SIG-M5 (cell line): ENCODE measurements around the gene CRTAP.
"Not testable (repeated sequence)": the region's sequence is repeated elsewhere in the genome, so short reads cannot be mapped to it uniquely, and the experiment has no call there.

Experiments
- DNase-seq: peaks from one replicate; lab custom pipeline; 2025; lab: John Stamatoyannopoulos, UW

The CRTAP gene

GRCh38 chr3:33139996-33140395, 26.2 kb downstream of the CRTAP start:
- no peak for DNase-seq

GRCh38 chr3:33141006-33141405, 27.2 kb downstream of the CRTAP start:
- DNase-seq = no peak

- no peak for DNase-seq
Observed at GRCh38 chr3:33144433-33144832, 30.6 kb downstream of the CRTAP start.

- no peak for DNase-seq
Observed at GRCh38 chr3:33145221-33145900, 31.5 kb downstream of the CRTAP start.

GRCh38 chr3:33145901-33146580, 32.2 kb downstream of the CRTAP start:
- DNase-seq = no peak

- DNase-seq = no peak
Observed at GRCh38 chr3:33146791-33147445, 33.1 kb downstream of the CRTAP start.

GRCh38 chr3:33149342-33149741, 35.5 kb downstream of the CRTAP start:
- no peak for DNase-seq

- DNase-seq = no peak
Observed at GRCh38 chr3:33152363-33153360, 38.8 kb downstream of the CRTAP start.

- no peak for DNase-seq
Observed at GRCh38 chr3:33153782-33154181, 40.0 kb downstream of the CRTAP start.

- no peak for DNase-seq
Observed at GRCh38 chr3:33155301-33155700, 41.5 kb downstream of the CRTAP start.

GRCh38 chr3:33159234-33159633, 45.4 kb downstream of the CRTAP start:
- DNase-seq = no peak

- DNase-seq = no peak
Observed at GRCh38 chr3:33159981-33160380, 46.2 kb downstream of the CRTAP start.

GRCh38 chr3:33162621-33163020, 48.8 kb downstream of the CRTAP start:
- DNase-seq = not testable (repeated sequence)

- DNase-seq = no peak
Observed at GRCh38 chr3:33165372-33165771, 51.6 kb downstream of the CRTAP start.

GRCh38 chr3:33166095-33166494, 52.3 kb downstream of the CRTAP start:
- DNase-seq = no peak

GRCh38 chr3:33167284-33167683, 53.5 kb downstream of the CRTAP start:
- DNase-seq = no peak

GRCh38 chr3:33167716-33168336, 54.0 kb downstream of the CRTAP start:
- DNase-seq = no peak

GRCh38 chr3:33170531-33170930, 56.7 kb downstream of the CRTAP start:
- DNase-seq = no peak

GRCh38 chr3:33171580-33171979, 57.8 kb downstream of the CRTAP start:
- no peak for DNase-seq

GRCh38 chr3:33173103-33173502, 59.3 kb downstream of the CRTAP start:
- no peak for DNase-seq

- DNase-seq = no peak
Observed at GRCh38 chr3:33173672-33174071, 59.9 kb downstream of the CRTAP start.

GRCh38 chr3:33174095-33174494, 60.3 kb downstream of the CRTAP start:
- no peak for DNase-seq
